ENCODE data around the gene SAMD1. TPM values are rescaled to one million over a fixed set of nuclear protein-coding genes. Genes with fewer than 3 reads are reported as not detected.
A peak's percentile ranks its signal among the peaks of the same experiment; 100 is the strongest.
"Not testable (repeated sequence)": the region's sequence is repeated elsewhere in the genome, so short reads cannot be mapped to it uniquely, and the experiment has no call there.

Gene SAMD1
- total RNA-seq, 1 donor from 2014 or later, result 29.5 TPM

DNA sequence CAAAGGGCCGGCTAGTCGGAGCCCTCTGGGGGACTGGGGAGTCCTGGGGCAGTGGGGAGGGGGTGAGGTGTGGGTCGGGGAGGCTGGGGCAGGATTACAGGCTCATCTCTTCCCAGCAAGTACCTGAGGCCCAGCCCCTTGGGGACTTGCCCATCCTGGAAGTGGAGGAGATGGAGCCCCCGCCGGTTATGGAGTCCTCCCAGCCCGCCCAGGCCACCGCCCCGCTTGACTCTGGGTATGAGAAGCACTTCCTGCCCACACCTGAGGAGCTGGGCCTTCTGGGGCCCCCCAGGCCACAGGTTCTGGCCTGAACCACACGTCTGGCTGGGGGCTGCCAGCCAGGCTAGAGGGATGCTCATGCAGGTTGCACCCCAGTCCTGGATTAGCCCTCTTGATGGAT, 38.6 kb downstream of the SAMD1 start:
- Mint-ChIP-seq H3K4me3 (ENCODE audit: unreplicated experiment) (no peak overlapping the region), H3K27ac (ENCODE audit: unreplicated experiment) (no peak overlapping the region), H3K9me3 (ENCODE audit: unreplicated experiment) (no peaks in the 10 kb centered on the region), H3K4me1 (ENCODE audit: unreplicated experiment) (no peaks in the 10 kb centered on the region), H3K36me3 (ENCODE audit: low read depth, unreplicated experiment) (peaks cover 4% of the 10 kb centered on the region), H3K27me3 (ENCODE audit: unreplicated experiment) (peaks cover 6% of the 10 kb centered on the region)
- TF ChIP-seq, protein P1, sequence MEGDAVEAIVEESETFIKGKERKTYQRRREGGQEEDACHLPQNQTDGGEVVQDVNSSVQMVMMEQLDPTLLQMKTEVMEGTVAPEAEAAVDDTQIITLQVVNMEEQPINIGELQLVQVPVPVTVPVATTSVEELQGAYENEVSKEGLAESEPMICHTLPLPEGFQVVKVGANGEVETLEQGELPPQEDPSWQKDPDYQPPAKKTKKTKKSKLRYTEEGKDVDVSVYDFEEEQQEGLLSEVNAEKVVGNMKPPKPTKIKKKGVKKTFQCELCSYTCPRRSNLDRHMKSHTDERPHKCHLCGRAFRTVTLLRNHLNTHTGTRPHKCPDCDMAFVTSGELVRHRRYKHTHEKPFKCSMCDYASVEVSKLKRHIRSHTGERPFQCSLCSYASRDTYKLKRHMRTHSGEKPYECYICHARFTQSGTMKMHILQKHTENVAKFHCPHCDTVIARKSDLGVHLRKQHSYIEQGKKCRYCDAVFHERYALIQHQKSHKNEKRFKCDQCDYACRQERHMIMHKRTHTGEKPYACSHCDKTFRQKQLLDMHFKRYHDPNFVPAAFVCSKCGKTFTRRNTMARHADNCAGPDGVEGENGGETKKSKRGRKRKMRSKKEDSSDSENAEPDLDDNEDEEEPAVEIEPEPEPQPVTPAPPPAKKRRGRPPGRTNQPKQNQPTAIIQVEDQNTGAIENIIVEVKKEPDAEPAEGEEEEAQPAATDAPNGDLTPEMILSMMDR (IDR thresholded peaks at IDR 0.05; ENCODE audit: unreplicated experiment), result no peak
- DNase-seq (ENCODE audit: low spot score), result no peak

DNA sequence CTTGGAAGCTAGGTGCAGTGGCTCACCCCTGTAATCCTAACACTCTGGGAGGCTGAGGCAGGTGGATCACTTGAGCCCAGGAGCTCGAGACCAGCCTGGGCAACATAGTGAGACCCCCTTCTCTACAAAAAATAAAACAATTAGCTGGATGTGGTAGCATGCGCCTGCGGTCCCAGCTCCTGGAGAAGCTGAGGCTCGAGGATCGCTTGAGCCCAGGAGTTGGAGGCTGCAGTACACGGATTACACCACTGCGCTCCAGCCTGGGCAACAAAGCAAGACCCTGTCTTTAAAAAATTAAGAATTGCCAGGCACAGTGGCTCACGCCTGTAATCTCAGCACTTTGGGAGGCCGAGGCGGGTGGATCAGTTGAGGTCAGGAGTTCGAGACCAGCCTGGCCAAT, 39.6 kb downstream of the SAMD1 start:
- H3K9me3 Mint-ChIP-seq (ENCODE audit: unreplicated experiment); H3K36me3 Mint-ChIP-seq (ENCODE audit: low read depth, unreplicated experiment); H3K4me1 Mint-ChIP-seq (ENCODE audit: unreplicated experiment); H3K4me3 Mint-ChIP-seq (ENCODE audit: unreplicated experiment); H3K27me3 Mint-ChIP-seq (ENCODE audit: unreplicated experiment); DNase-seq (ENCODE audit: low spot score); H3K27ac Mint-ChIP-seq (ENCODE audit: unreplicated experiment): not testable (repeated sequence)
- TF ChIP-seq, protein P1 (IDR thresholded peaks at IDR 0.05; ENCODE audit: unreplicated experiment), result peak; percentile 12

DNA sequence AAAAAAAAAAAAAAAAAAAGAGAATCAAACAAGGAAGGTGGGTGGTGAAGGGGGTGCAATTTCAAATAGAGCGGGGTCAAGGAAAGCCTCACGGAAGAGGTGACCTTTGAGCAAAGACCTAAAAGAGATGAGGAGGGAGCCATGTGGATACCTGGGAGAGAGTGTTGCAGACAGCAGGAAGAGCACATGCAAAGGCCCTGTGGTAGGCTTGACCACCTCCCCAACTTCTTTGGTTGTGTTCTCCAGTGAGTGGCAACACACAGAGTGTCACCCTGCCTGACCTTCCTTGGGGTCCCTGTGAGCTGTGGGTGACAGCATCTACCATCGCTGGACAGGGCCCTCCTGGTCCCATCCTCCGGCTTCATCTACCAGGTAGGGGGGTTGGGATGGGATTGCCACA, 40.0 kb downstream of the SAMD1 start:
- DNase-seq (ENCODE audit: low spot score), result no peak
- TF ChIP-seq, protein P1 (IDR thresholded peaks at IDR 0.05; ENCODE audit: unreplicated experiment), result no peak
- Mint-ChIP-seq H3K27me3 (ENCODE audit: unreplicated experiment) (peaks cover 3% of the 10 kb centered on the region), H3K4me3 (ENCODE audit: unreplicated experiment) (peak overlapping the region; percentile 19), H3K9me3 (ENCODE audit: unreplicated experiment) (no peaks in the 10 kb centered on the region), H3K4me1 (ENCODE audit: unreplicated experiment) (no peaks in the 10 kb centered on the region), H3K27ac (ENCODE audit: unreplicated experiment) (no peak overlapping the region), H3K36me3 (ENCODE audit: low read depth, unreplicated experiment) (peaks cover 4% of the 10 kb centered on the region)

DNA sequence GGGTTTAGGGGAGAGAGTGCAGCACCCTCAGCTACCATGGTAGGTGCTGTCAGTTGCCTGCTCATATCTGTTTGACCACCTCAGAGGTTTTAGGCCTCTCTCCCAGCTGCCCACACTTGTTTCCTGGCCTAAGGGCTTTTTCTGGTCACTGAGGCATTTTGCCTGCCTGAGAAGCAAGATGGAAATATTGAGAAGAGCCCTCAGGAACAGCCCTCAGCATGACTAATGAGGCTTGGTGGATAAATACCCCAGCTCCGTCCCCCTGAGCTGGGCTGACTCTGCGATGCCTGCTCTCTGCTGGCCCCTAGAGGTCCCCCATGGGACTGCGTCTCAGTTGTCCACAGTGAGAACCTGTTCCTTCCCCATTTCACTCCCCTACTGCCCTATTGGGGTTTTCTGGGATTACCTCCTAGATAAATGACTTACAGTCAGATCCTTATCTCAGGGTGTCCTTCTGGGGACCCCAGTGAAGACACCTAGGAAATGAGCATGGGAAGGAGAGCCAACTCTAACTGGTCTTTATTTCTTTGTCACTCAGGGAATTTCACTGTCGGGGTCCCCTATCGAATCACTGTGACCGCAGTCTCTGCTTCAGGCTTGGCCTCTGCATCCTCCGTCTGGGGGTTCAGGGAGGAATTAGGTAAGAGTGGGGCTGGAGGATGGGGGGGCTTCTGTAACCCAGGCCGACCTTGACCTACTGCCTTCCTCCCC, 42.0 kb downstream of the SAMD1 start:
- peaks cover 4% of the 10 kb centered on the region for H3K36me3 Mint-ChIP-seq (ENCODE audit: low read depth, unreplicated experiment)
- DNase-seq (ENCODE audit: low spot score), result peak; percentile 70
- H3K4me1 Mint-ChIP-seq (ENCODE audit: unreplicated experiment), result no peaks in the 10 kb centered on the region
- H3K9me3 Mint-ChIP-seq (ENCODE audit: unreplicated experiment), result no peaks in the 10 kb centered on the region
- no peak overlapping the region for H3K4me3 Mint-ChIP-seq (ENCODE audit: unreplicated experiment)
- TF ChIP-seq, protein P1 (IDR thresholded peaks at IDR 0.05; ENCODE audit: unreplicated experiment), result peak; percentile 78
- no peak overlapping the region for H3K27ac Mint-ChIP-seq (ENCODE audit: unreplicated experiment)
- H3K27me3 Mint-ChIP-seq (ENCODE audit: unreplicated experiment), result peaks cover 2% of the 10 kb centered on the region

DNA sequence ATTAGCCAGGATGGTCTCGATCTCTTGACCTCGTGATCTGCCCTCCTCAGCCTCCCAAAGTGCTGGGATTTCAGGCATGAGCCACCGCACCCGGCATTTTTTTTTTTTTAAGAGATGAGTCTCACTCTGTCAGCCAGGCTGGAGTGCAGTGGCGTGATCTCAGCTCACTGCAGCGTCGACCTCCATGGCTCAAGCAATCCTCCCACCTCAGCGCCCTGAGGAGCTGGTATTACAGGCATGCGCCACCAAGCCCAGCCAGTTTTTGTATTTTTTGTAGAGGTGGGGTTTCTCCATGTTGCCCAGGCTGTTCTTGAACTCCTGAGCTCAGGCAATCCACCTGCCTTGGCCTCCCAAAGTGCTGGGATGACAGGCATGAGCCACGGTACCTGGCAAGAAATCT, 42.7 kb downstream of the SAMD1 start:
- H3K27me3 Mint-ChIP-seq (ENCODE audit: unreplicated experiment); DNase-seq (ENCODE audit: low spot score); H3K4me1 Mint-ChIP-seq (ENCODE audit: unreplicated experiment): not testable (repeated sequence)

More for the DNA sequence above, 42.7 kb downstream of the SAMD1 start:
- H3K36me3 Mint-ChIP-seq (ENCODE audit: low read depth, unreplicated experiment); H3K4me3 Mint-ChIP-seq (ENCODE audit: unreplicated experiment); H3K9me3 Mint-ChIP-seq (ENCODE audit: unreplicated experiment); H3K27ac Mint-ChIP-seq (ENCODE audit: unreplicated experiment): not testable (repeated sequence)
